SK-N-MC (cell line): ENCODE data around the gene KIF4A.

Source experiments
- EZH2 ChIP-seq: fragments of 200-600 bp; sonication (generic); IDR thresholded peaks from one replicate; pipeline ENCODE4 v1.6.1; 2017; ENCODE audit warnings: antibody characterized with exemption
- POLR2AphosphoS5 ChIP-seq: IDR thresholded peaks from 2 replicates; pipeline ENCODE4 v1.6.1; 2012; ENCODE audit warnings: mild to moderate bottlenecking, low read depth, low read length, borderline replicate concordance

- TF ChIP-seq EZH2 (no peak), POLR2AphosphoS5 (no peak)
These were observed 112.8 kb downstream of the KIF4A start for GRCh38 chrX:70402721-70403120.
